ENCODE results near the gene MKNK1.

The MKNK1 gene

DNA sequence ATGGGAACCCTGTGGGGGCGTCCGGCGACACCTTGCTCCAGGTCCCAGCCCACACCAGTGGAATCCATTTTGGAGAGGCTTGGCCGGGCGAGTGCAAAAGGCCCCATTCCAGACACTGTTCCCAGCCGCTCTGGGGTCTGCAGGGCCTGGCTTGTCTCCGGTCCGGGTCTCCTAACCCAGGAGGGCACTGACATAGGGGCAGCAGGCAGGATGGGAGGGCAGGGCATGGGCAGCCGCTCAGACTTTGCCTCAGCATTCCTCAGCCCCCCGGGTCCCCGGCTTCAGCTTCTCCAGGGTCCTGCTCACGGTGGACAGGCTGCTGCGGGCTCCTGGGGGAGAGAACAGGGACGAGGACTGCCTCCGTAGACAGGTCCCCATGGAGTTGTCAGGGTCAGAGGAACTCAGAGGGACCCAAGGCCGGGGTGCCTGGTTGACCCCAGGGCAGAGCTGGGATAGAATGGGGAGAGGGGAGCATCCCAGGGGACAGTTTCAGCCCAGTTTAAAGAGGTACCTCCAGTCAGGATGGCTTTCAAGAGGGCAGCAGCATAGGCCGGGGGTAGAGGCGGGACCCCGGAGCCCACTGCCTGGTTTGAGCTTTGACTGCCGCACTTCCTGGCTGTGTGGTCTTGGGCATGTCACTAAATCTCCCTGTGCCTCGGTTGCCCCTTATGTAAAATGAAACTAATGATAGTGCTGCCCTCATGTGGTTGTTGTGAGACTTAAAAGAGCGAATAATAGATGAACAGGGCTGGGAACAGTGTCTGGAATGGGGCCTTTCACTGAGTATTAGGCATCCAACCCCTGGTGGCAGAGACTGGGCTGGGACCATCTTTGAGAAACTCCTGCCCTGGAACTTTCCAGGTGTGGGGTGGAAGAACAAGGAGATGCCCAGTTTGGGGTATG is 56.3 kb downstream of the MKNK1 start:
- peak overlapping the region; percentile 15; the same call in 1 of the 2 replicates for H3K4me3 ChIP-seq (ENCODE audit: low read depth, low read length)
- TF ChIP-seq, protein P1, sequence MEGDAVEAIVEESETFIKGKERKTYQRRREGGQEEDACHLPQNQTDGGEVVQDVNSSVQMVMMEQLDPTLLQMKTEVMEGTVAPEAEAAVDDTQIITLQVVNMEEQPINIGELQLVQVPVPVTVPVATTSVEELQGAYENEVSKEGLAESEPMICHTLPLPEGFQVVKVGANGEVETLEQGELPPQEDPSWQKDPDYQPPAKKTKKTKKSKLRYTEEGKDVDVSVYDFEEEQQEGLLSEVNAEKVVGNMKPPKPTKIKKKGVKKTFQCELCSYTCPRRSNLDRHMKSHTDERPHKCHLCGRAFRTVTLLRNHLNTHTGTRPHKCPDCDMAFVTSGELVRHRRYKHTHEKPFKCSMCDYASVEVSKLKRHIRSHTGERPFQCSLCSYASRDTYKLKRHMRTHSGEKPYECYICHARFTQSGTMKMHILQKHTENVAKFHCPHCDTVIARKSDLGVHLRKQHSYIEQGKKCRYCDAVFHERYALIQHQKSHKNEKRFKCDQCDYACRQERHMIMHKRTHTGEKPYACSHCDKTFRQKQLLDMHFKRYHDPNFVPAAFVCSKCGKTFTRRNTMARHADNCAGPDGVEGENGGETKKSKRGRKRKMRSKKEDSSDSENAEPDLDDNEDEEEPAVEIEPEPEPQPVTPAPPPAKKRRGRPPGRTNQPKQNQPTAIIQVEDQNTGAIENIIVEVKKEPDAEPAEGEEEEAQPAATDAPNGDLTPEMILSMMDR (IDR thresholded peaks at IDR 0.05; ENCODE audit: low read depth, low read length): peak; percentile 39

DNA sequence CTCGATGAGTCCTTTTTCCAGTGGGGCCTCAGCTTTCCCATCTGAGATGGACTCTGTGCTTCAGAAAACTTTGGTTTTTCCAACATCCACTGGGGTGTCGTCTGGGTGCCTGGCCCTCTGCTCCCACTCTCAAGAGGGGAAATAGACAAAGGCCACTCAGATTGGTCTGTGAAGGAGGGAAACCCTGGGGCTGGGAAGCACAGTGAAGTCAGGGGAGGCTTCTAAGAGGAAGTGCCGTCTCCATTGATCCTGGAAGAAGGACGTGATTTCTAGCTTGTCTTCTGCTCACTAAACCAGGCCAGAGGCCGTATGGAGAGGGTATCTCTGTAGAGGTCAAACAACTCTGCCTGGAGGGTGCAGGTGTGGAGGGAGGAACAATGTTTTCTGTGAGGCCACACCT is 57.9 kb downstream of the MKNK1 start:
- H3K4me3 ChIP-seq (ENCODE audit: low read depth, low read length): no peak overlapping the region
- TF ChIP-seq, protein P1 (IDR thresholded peaks at IDR 0.05; ENCODE audit: low read depth, low read length): no peak

DNA sequence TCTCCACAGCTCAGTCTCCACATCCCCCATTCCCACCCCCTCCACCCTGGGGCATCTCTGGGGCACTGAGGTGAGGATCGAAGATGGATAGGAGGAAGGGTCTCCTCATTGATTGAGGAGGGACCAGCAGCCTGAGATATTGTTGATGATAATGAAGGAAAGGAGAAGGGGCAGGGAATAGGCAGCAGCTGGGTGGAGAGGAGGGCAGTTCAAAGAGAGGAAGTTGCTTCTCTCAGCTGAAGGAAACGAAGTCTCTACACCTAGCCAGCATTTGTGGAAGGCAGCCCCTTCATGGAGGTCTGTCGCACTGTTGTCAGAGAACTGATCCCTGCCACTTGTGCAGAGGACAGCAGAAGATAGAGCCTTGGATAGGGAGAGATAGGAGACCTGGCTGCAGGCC is 58.3 kb downstream of the MKNK1 start:
- H3K4me3 ChIP-seq (ENCODE audit: low read depth, low read length): no peak overlapping the region
- TF ChIP-seq, protein P1 (IDR thresholded peaks at IDR 0.05; ENCODE audit: low read depth, low read length): no peak

DNA sequence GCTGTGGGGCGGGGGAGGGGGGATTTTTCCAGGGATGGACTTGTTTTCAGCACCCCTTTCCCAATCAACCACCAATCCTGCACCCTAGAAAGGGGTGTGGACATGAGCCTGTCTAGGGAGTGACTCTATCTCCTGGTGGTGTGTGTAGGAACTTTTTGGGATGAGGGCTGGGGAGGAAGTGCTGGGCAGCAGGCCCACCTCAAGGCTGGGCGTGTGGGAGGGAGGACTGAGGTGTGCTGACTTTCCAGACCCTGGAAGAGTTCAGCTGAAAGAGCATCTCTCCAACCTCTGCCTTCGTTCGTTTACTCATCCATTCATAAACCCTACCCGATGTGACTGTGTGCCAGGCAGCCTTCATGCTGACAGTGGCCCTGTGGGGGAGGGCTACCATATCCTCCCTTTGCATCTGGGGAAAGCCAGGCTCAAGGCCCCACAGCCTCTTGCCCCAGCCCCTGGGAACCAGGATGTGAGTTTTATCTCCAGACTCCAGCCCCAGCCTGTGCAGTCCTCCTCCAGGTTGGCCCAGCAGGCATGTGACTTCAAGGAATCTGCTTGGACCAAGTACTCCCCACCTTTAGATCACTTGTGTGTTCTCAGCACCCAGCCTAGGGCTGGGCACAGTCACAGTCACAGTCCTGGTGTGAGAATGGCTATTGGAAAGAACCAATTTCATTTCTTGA is 59.4 kb downstream of the MKNK1 start:
- no peak overlapping the region for H3K4me3 ChIP-seq (ENCODE audit: low read depth, low read length)
- TF ChIP-seq, protein P1 (IDR thresholded peaks at IDR 0.05; ENCODE audit: low read depth, low read length): no peak

DNA sequence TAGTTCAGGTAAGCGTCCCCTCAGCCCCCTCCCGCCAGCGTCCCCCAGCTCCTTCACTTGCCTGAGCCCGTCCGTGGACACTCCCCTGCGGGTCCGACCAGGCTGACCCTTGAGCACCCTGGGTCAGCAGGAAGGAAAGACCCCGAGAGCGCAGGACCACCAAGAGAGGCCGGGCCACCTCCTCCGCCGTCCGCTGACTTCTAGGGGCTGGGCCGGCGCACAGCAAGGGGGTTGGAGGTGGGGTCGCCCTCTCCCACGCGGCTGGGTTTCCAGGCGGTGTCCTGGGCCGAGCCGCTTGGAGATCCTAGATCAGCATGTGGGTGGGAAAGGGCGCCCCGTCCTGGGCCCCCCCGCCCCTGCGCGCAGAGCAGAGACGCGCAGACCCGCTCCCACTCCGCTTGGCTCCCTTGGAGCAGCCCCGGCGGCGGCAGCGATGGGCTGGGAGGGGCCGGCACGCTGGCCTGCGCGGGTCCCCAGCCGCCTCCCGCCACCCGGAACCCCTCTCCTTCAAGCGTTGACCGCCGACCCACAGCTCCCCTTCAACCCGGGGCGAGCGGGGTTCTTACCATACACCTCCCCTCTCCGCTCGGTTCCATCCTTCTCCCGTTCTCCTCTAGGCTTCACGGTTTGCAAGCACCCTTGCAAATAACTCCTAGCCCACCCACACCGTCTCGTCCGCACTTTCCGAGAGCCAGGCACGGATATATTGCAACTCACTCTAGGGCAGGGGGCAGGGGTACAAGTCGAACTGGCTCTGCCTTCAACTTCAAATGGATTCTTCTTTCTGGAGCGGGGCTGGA is 60.1 kb downstream of the MKNK1 start:
- TF ChIP-seq, protein P1 (IDR thresholded peaks at IDR 0.05; ENCODE audit: low read depth, low read length): no peak
- H3K4me3 ChIP-seq (ENCODE audit: low read depth, low read length): no peak overlapping the region

DNA sequence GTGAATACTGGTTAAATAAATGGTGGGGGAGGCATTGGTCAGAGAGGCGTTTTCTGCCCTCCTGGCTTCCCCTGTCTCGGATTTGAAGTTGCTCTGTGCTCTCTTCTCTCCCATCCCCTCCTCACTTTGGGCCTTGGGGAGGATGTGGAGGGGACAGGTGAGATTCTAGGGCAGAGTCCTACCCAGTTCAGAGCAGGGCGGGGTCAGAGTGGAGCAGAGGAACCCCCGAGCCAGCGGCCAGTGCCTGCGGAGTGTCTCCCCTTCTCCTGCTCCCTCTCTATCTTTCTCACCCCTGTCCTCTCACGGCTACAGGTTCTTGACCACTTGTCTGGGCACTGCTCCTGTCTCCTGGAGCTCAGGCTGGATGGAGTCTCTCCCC is 60.7 kb downstream of the MKNK1 start:
- TF ChIP-seq, protein P1 (IDR thresholded peaks at IDR 0.05; ENCODE audit: low read depth, low read length): no peak
- H3K4me3 ChIP-seq (ENCODE audit: low read depth, low read length): no peak overlapping the region

All from WI38 (cell line).